ENCODE data around the gene JPH3. TPM values are rescaled to one million over a fixed set of nuclear protein-coding genes. Genes with fewer than 3 reads are reported as not detected.

Gene JPH3
- 10 to 100 TPM; 37.0 to 39.1 TPM for total RNA-seq
- 6.0 TPM for polyA plus RNA-seq (2013, experiment 1 of 2)
- 5.3 TPM for polyA plus RNA-seq (2013, experiment 2 of 2)
- long read RNA-seq, experiment 1, partial matches to known transcripts: 9 of 20 reads
- long read RNA-seq, experiment 1, other reads (novel, unspliced or antisense): 9 of 20 reads
- long read RNA-seq, experiment 2, transcript JPH3-201 (5 exons, 3,985 nt): major isoform, 28 of 40 reads
- long read RNA-seq, experiment 2, partial matches to known transcripts: 8 of 40 reads
- long read RNA-seq, experiment 2, other reads (novel, unspliced or antisense): 3 of 40 reads
- long read RNA-seq, experiment 3, partial matches to known transcripts: 7 of 15 reads
- long read RNA-seq, experiment 3, other reads (novel, unspliced or antisense): 3 of 15 reads
- long read RNA-seq, experiment 4: 0 reads

DNA sequence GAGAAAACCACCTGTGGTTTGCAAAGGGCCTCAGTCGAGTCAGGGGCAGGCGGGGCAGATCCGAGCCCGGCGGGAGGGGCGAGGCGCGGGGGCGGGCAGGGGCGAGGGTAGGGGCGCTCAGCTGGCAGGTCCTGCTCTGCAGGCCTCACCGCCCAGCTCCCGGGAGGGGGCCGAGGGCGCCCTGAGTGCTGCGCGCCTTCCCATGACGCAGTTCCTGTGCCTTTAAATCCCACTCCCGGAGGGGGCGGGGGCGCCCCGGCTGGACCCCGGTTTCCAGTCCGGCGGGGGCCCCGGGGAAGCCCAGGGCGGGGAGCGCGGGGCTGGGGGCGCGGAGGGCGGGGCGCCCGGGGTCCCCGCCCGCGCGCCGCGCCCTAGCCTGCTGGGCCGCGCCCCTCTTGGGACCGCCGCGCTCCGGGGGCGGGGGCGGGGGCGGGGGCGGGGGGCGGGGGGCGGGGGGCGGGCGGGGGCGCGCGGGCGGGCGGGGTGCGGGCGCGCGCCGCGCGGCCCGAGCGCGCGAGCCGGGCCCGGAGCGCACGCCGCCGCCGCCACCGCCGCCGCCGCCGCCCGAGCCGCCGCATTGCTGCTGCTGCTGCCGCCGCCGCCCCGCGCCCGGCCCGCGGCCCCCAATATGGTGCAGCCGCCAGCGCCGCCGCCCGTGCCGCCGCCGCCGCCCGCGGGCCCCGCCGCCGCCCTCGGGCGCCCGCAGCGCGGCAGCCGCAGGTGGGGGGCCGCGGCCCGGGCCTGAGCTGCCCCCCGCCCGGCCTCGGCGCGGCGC, at the start of gene JPH3:
TSS of gene JPH3 (plus strand) at position 508 of the 775 bp plus-strand sequence. CDS start 639 bp downstream, outside the sequence.
- Histone ChIP-seq H3K4me1 (ENCODE audit: control insufficient read depth, insufficient read depth, low read length) (no peaks in the 10 kb centered on the region), H3K9ac (ENCODE audit: extremely low read depth, low read length, poor library complexity, severe bottlenecking) (peak within 1 kb of the TSS; percentile 48), H3K27ac (ENCODE audit: low read depth, low read length) (no peak within 1 kb of the TSS), H3K36me3 (ENCODE audit: control insufficient read depth, insufficient read depth, low read length) (no peaks in the 10 kb centered on the region), H3K9me3 (ENCODE audit: control insufficient read depth, low read length) (no peaks in the 10 kb centered on the region), H3K27me3 (ENCODE audit: control insufficient read depth, insufficient read depth, low read length, poor library complexity, severe bottlenecking) (peaks cover 29% of the 10 kb centered on the region), H3K4me3 (ENCODE audit: low read length) (peak within 1 kb of the TSS; percentile 87)
- peak within 1 kb of the TSS; percentile 91 for H3K4me3 Mint-ChIP-seq
- peaks cover 17% of the 10 kb centered on the region for H3K27me3 Mint-ChIP-seq (ENCODE audit: insufficient read depth)
- 0% methylated on average over 29 to 99 of the region's 122 CpGs for WGBS, 2 experiments (ENCODE audit: insufficient coverage in 1 of 2, insufficient read length in 1 of 2)
- H3K36me3 Mint-ChIP-seq (ENCODE audit: low read depth): peaks cover 3% of the 10 kb centered on the region
- no peak for TF ChIP-seq CTCF (conservative IDR thresholded peaks at IDR 0.05)
- H3K4me1 Mint-ChIP-seq: peaks cover 13% of the 10 kb centered on the region
- no peaks in the 10 kb centered on the region for H3K9me3 Mint-ChIP-seq
- peak within 1 kb of the TSS; percentile 89 for H3K27ac Mint-ChIP-seq
- peak; percentile 90 for DNase-seq

DNA sequence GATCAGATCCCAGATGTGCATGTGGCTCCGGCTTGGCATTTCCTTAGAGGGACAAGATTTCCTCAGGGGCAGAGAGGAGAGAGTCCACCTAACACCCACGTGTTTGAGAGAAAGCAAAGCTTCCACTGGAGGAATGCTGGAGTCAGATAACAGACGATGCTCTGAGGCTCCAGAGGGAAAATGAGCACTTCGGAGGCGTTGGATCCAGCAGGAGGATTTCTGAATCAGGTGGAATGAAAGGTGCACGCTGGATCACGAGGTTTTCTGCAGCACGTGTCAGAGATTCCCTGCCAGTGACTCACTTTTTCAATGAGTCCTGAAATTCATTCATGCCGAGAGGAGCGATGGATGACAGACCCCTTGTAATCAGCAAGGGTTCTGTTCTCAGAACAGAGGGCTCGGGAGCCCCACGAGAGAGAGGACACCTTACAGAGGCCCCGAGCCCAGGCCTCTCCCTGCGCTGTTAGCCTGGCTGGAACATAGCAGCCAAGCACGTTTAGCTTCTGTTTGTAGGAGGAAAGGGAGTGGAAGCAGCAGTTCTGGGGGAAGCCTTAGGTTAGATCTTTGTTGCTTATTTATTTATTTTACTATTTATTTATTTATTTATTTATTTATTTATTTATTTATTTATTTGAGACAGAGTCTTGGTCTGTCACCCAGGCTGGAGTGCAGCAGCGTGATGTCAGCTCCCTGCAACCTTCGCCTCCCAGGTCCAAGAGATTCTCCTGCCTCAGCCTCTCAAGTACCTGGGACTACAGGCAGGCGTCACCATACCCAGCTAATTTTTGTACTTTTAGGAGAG, 49.3 kb upstream of the JPH3 start:
- no peak overlapping the region for H3K4me3 Mint-ChIP-seq
- Histone ChIP-seq H3K9ac (ENCODE audit: extremely low read depth, low read length, poor library complexity, severe bottlenecking) (no peak overlapping the region), H3K9me3 (ENCODE audit: control insufficient read depth, low read length) (no peaks in the 10 kb centered on the region), H3K27ac (ENCODE audit: low read depth, low read length) (no peak overlapping the region), H3K36me3 (ENCODE audit: control insufficient read depth, insufficient read depth, low read length) (no peaks in the 10 kb centered on the region), H3K4me3 (ENCODE audit: low read length) (no peak overlapping the region), H3K27me3 (ENCODE audit: control insufficient read depth, insufficient read depth, low read length, poor library complexity, severe bottlenecking) (no peaks in the 10 kb centered on the region), H3K4me1 (ENCODE audit: control insufficient read depth, insufficient read depth, low read length) (no peaks in the 10 kb centered on the region)
- no peaks in the 10 kb centered on the region for H3K36me3 Mint-ChIP-seq (ENCODE audit: low read depth)
- no peak for DNase-seq
- WGBS, 2 experiments (ENCODE audit: insufficient coverage in 1 of 2, insufficient read length in 1 of 2): 80 to 85% methylated on average over 11 to 18 of the region's 18 CpGs
- no peaks in the 10 kb centered on the region for H3K9me3 Mint-ChIP-seq
- no peak for TF ChIP-seq CTCF (conservative IDR thresholded peaks at IDR 0.05)
- H3K4me1 Mint-ChIP-seq: no peaks in the 10 kb centered on the region
- H3K27me3 Mint-ChIP-seq (ENCODE audit: insufficient read depth): no peaks in the 10 kb centered on the region
- H3K27ac Mint-ChIP-seq: no peak overlapping the region

GRCh38 chr16:87554754-87555427, 47.4 kb upstream of the JPH3 start:
- no peak overlapping the region for H3K27ac ChIP-seq (ENCODE audit: low read depth, low read length)
- TF ChIP-seq CTCF (conservative IDR thresholded peaks at IDR 0.05): no peak
- no peaks in the 10 kb centered on the region for H3K27me3 ChIP-seq (ENCODE audit: control insufficient read depth, insufficient read depth, low read length, poor library complexity, severe bottlenecking)
- Mint-ChIP-seq H3K27me3 (ENCODE audit: insufficient read depth) (peaks cover 1% of the 10 kb centered on the region), H3K27ac (no peak overlapping the region), H3K9me3 (peaks cover 1% of the 10 kb centered on the region), H3K4me1 (no peaks in the 10 kb centered on the region), H3K36me3 (ENCODE audit: low read depth) (no peaks in the 10 kb centered on the region), H3K4me3 (no peak overlapping the region)
- no peaks in the 10 kb centered on the region for H3K4me1 ChIP-seq (ENCODE audit: control insufficient read depth, insufficient read depth, low read length)
- no peak overlapping the region for H3K9ac ChIP-seq (ENCODE audit: extremely low read depth, low read length, poor library complexity, severe bottlenecking)
- no peaks in the 10 kb centered on the region for H3K36me3 ChIP-seq (ENCODE audit: control insufficient read depth, insufficient read depth, low read length)
- DNase-seq: no peak
- no peak overlapping the region for H3K4me3 ChIP-seq (ENCODE audit: low read length)
- H3K9me3 ChIP-seq (ENCODE audit: control insufficient read depth, low read length): no peaks in the 10 kb centered on the region
- WGBS, 2 experiments (ENCODE audit: insufficient coverage in 1 of 2, insufficient read length in 1 of 2): 95% methylated on average over 18 to 22 of the region's 22 CpGs

Data from endodermal cell (in vitro differentiated cells).